ENCODE data around the gene EML6.

Gene EML6

GRCh38 chr2:54885891-54886290, 162.4 kb downstream of the EML6 start:
- no peak for TF ChIP-seq Cebpa-rat (IDR thresholded peaks at IDR 0.05)

GRCh38 chr2:54887850-54888545, 164.5 kb downstream of the EML6 start:
- H3K4me1 ChIP-seq = no peaks in the 10 kb centered on the region
- H4K20me1 ChIP-seq = no peaks in the 10 kb centered on the region
- H3K9ac ChIP-seq = no peak overlapping the region
- no peaks in the 10 kb centered on the region for H3K27me3 ChIP-seq
- no peaks in the 10 kb centered on the region for H3K36me3 ChIP-seq
- no peaks in the 10 kb centered on the region for H3K9me3 ChIP-seq
- H3K27ac ChIP-seq = no peak overlapping the region
- H3K4me2 ChIP-seq = no peak overlapping the region
- no peak for TF ChIP-seq Cebpa-rat (IDR thresholded peaks at IDR 0.05)
- no peak overlapping the region for H3K4me3 ChIP-seq

More at GRCh38 chr2:54885891-54886290, 162.4 kb downstream of the EML6 start:
- Histone ChIP-seq H3K4me2 (no peak overlapping the region), H3K27ac (no peak overlapping the region), H3K4me3 (no peak overlapping the region), H3K27me3 (no peaks in the 10 kb centered on the region), H3K9ac (no peak overlapping the region), H4K20me1 (no peaks in the 10 kb centered on the region), H3K9me3 (no peaks in the 10 kb centered on the region), H3K4me1 (no peaks in the 10 kb centered on the region), H3K36me3 (no peaks in the 10 kb centered on the region)

GRCh38 chr2:54889053-54889452, 165.6 kb downstream of the EML6 start:
- H4K20me1 ChIP-seq = no peaks in the 10 kb centered on the region
- H3K27me3 ChIP-seq = no peaks in the 10 kb centered on the region
- no peak for TF ChIP-seq Cebpa-rat (IDR thresholded peaks at IDR 0.05)
- no peak overlapping the region for H3K27ac ChIP-seq
- H3K9me3 ChIP-seq = no peaks in the 10 kb centered on the region
- H3K36me3 ChIP-seq = no peaks in the 10 kb centered on the region
- H3K4me3 ChIP-seq = no peak overlapping the region
- H3K4me2 ChIP-seq = no peak overlapping the region
- H3K9ac ChIP-seq = no peak overlapping the region
- no peaks in the 10 kb centered on the region for H3K4me1 ChIP-seq

- H4K20me1 ChIP-seq = no peaks in the 10 kb centered on the region
These were observed 168.4 kb downstream of the EML6 start for GRCh38 chr2:54891909-54892308.

GRCh38 chr2:54894467-54894866, 171.0 kb downstream of the EML6 start:
- H3K9ac ChIP-seq = no peak overlapping the region
- no peak overlapping the region for H3K27ac ChIP-seq
- no peaks in the 10 kb centered on the region for H3K9me3 ChIP-seq
- H3K36me3 ChIP-seq = no peaks in the 10 kb centered on the region
- H3K4me2 ChIP-seq = no peak overlapping the region
- H3K4me3 ChIP-seq = no peak overlapping the region
- no peaks in the 10 kb centered on the region for H4K20me1 ChIP-seq
- no peaks in the 10 kb centered on the region for H3K27me3 ChIP-seq
- no peaks in the 10 kb centered on the region for H3K4me1 ChIP-seq
- no peak for TF ChIP-seq Cebpa-rat (IDR thresholded peaks at IDR 0.05)

More at GRCh38 chr2:54891909-54892308, 168.4 kb downstream of the EML6 start:
- no peak for TF ChIP-seq Cebpa-rat (IDR thresholded peaks at IDR 0.05)
- Histone ChIP-seq H3K4me2 (no peak overlapping the region), H3K4me3 (no peak overlapping the region), H3K36me3 (no peaks in the 10 kb centered on the region), H3K27ac (no peak overlapping the region), H3K9me3 (no peaks in the 10 kb centered on the region), H3K4me1 (no peaks in the 10 kb centered on the region), H3K27me3 (no peaks in the 10 kb centered on the region), H3K9ac (no peak overlapping the region)

- H3K4me2 ChIP-seq = no peak overlapping the region
- H3K9me3 ChIP-seq = no peaks in the 10 kb centered on the region
- H3K36me3 ChIP-seq = no peaks in the 10 kb centered on the region
- no peak overlapping the region for H3K4me3 ChIP-seq
- H3K27ac ChIP-seq = no peak overlapping the region
- no peaks in the 10 kb centered on the region for H3K4me1 ChIP-seq
- no peaks in the 10 kb centered on the region for H4K20me1 ChIP-seq
- no peaks in the 10 kb centered on the region for H3K27me3 ChIP-seq
- no peak overlapping the region for H3K9ac ChIP-seq
- no peak for TF ChIP-seq Cebpa-rat (IDR thresholded peaks at IDR 0.05)
These were observed 172.3 kb downstream of the EML6 start for GRCh38 chr2:54895730-54896129.

- H3K9me3 ChIP-seq = no peaks in the 10 kb centered on the region
- H4K20me1 ChIP-seq = no peaks in the 10 kb centered on the region
- no peak overlapping the region for H3K9ac ChIP-seq
- H3K4me1 ChIP-seq = no peaks in the 10 kb centered on the region
- no peaks in the 10 kb centered on the region for H3K27me3 ChIP-seq
- no peak for TF ChIP-seq Cebpa-rat (IDR thresholded peaks at IDR 0.05)
- H3K27ac ChIP-seq = no peak overlapping the region
- H3K36me3 ChIP-seq = no peaks in the 10 kb centered on the region
- H3K4me2 ChIP-seq = no peak overlapping the region
- no peak overlapping the region for H3K4me3 ChIP-seq
These were observed 174.2 kb downstream of the EML6 start for GRCh38 chr2:54897420-54898310.

- no peaks in the 10 kb centered on the region for H3K27me3 ChIP-seq
- H3K4me1 ChIP-seq = no peaks in the 10 kb centered on the region
- H3K36me3 ChIP-seq = no peaks in the 10 kb centered on the region
- H3K27ac ChIP-seq = no peak overlapping the region
- no peak overlapping the region for H3K4me2 ChIP-seq
- no peak for TF ChIP-seq Cebpa-rat (IDR thresholded peaks at IDR 0.05)
- no peak overlapping the region for H3K9ac ChIP-seq
- H3K9me3 ChIP-seq = no peaks in the 10 kb centered on the region
- no peak overlapping the region for H3K4me3 ChIP-seq
- H4K20me1 ChIP-seq = no peaks in the 10 kb centered on the region
These were observed 175.2 kb downstream of the EML6 start for GRCh38 chr2:54898456-54899226.

- Histone ChIP-seq H4K20me1 (no peaks in the 10 kb centered on the region), H3K27me3 (no peaks in the 10 kb centered on the region), H3K4me2 (no peak overlapping the region), H3K4me3 (no peak overlapping the region), H3K4me1 (no peaks in the 10 kb centered on the region), H3K9me3 (no peaks in the 10 kb centered on the region), H3K36me3 (no peaks in the 10 kb centered on the region), H3K27ac (no peak overlapping the region), H3K9ac (no peak overlapping the region)
- TF ChIP-seq Cebpa-rat (IDR thresholded peaks at IDR 0.05) = no peak
These were observed 176.2 kb downstream of the EML6 start for GRCh38 chr2:54899576-54900200.

Data from BLaER1 (cell line).